Amniotic epithelial cell (primary cell): ENCODE data around the gene BAHD1.
A peak's percentile ranks its signal among the peaks of the same experiment; 100 is the strongest.

ENCODE experiments used
- DNase-seq: peaks from one replicate; pipeline ENCODE4 v3.0.0-alpha.2; 2010; ENCODE audit warnings: low read depth

Gene BAHD1

GRCh38 chr15:40498891-40499290, 58.1 kb downstream of the BAHD1 start:
- DNase-seq, result no peak

DNA sequence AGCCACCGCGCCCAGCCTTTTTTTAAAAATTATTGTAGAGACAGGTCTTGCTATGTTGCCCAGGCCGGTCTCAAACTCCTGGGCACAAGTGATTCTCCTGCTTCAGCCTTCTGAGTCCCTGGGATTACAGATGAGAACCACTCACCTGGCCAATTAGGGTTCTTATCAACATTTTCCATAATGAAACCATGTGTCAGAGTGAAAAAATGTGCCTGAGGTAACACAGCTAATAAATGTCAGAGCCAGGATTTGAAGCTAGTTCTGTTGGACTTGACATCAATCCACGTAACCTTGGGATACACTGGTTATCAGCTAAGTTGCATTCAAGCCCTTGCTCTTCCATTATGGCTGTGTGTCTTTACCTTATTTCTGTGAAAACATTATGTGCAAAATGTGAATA, 59.2 kb downstream of the BAHD1 start:
- no peak for DNase-seq

DNA sequence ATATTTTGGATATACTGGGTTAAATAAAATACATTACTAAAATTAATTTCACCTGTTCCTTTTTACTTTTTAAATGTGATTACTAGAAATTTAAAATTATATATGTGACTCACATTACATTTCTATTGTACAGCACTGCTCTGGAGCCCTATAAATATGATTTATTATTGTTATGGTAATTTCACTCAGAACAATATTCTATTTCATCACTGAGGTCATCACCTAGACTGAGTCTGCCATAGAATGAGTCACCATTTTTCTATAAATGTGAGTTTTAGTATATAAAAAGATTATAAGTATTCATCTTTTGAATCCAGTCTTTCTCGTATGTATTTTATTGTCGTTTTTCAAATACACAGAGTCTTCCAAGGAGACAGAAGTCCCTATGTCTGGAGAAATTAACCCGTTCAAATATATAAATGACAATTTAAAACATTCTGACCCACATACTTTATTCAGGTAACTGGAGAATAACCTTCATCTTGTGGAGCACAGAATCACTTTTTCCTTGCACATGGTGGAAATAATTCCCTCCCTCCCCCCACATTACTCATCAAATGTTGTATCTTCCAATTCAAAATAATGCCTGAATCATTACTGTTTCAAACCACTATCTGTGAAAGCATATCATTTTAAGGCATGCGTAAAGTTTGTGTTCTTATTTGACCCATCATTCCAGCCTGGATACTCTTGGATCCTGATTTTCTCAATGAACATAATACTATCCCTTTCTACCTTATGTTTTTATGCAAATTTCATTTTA, 60.0 kb downstream of the BAHD1 start:
- peak; percentile 62 for DNase-seq

- DNase-seq, result peak; percentile 22
Observed at GRCh38 chr15:40501487-40501886, 60.7 kb downstream of the BAHD1 start.

DNA sequence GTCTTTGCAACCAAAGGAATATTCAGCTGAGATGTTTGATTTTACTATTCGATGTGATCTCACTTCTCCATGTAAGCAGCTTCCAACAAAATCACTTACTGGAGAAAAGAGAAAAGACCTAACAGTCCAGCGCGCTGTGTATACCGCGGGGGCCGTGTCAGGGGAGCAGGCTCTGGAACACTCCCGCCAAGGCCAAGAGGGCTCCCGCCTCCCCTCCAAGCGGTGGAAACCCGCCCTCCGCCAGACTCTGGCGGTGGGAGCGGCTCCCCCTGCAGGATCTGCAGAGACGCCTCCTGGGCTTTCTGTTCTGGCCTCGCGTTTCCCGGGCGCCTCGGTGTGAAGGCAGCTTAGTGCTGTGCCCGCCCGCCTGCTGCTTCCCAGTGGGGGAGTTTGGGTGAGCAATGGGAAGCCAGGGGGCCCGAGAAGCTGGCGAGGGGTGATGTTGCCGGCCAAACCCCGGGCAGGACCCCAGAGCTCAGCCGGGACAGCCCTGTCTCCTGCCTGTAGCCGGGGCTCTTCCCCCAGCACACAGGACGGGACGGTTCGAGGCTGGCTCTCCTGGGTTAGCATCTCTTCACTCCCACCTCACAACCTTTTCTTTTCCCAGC, 66.3 kb downstream of the BAHD1 start:
- peak; percentile 69 for DNase-seq

GRCh38 chr15:40508216-40508615, 67.5 kb downstream of the BAHD1 start:
- DNase-seq, result no peak

GRCh38 chr15:40510201-40510600, 69.4 kb downstream of the BAHD1 start:
- peak; percentile 21 for DNase-seq

DNA sequence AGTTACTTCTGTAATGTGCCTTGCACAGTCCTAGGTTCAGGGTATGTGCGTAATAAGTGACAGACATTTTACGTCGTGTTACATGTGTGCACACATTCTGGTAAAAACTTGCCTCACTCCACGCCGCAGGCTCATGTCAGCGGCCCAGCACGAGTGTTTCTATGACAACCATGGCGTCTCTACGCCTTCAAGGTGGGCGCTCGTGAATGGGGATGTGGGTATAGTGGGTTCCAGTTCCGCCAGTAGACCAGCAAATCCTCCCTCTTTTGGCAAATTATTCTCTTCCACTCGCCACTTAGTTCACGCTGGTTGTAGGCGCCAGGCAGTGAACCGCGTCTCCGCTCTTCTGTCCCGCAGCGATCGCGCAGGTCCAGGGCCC, 70.3 kb downstream of the BAHD1 start:
- no peak for DNase-seq

GRCh38 chr15:40511472-40512133, 70.8 kb downstream of the BAHD1 start:
- peak; percentile 47 for DNase-seq

- no peak for DNase-seq
Observed at GRCh38 chr15:40512440-40512839, 71.7 kb downstream of the BAHD1 start.

DNA sequence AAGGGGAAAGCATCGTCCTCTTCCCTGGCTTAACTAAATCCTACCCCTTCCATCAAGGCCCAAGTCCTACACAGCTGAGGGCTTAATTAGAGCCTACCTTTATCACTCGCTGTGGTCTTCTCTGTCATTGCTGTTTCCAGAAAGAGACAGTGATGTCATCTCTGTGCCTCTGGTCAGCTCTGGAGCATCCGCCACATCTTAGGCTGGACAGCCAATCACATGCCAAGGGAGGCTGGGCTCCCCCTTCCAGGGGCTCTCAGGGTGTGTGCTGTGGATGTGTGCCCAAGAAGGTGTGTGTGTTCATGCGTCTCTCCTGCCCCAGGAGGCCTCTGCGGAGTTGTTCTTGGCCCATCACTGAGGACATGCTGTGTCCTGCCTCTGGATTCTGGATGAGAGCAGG, 72.9 kb downstream of the BAHD1 start:
- DNase-seq, result no peak

DNA sequence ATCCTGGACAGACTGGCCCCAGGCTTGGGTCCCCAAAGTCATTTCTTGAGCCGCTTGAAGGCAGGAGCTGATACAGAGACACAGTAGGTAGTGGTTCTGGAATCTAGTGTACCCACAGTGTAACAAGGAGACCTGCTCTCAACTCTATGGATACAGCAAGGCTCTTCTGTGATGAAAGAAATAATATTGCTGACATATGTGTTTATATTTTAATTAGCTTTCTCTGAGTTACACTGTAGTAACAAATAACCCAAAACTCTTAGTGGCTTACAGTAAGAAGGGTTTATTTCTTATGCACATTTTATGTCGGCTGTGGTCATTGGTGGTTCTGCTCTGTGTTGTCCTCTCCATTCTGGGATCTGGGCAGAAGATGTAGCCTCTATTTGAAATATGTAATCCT, 75.6 kb downstream of the BAHD1 start:
- no peak for DNase-seq
